Lung (tissue), 12 donors: ENCODE measurements around the gene ARHGAP1. TPM values are rescaled to one million over a fixed set of nuclear protein-coding genes. Genes with fewer than 3 reads are reported as not detected.

Experiments used
- ATAC-seq: fragments of 200-7000 bp; cut with Tn5 transposase; one replicate; pipeline ENCODE4 v1.9.1; 2020; ENCODE audit warnings: moderate number of reproducible peaks; ENCODE audit not compliant: insufficient read depth, low FRiP score
- DNase-seq, 3 donors: peaks; one replicate each; pipeline ENCODE4 v3.0.0-alpha.2; 2013 to 2017
- H3K27ac ChIP-seq, 2 donors: one replicate each; pipeline ENCODE4 v1.5.1; 2013; ENCODE audit warnings: mild to moderate bottlenecking in 2 of 2, moderate library complexity in 2 of 2, control low read depth in 1 of 2, inconsistent platforms in 1 of 2, low read depth in 1 of 2, low read length in 1 of 2
- H3K27me3 ChIP-seq, 3 donors: one replicate each; pipeline ENCODE4 v1.5.1; 2013; ENCODE audit warnings: low read length in 2 of 3; ENCODE audit not compliant: control insufficient read depth in 3 of 3, insufficient read depth in 3 of 3
- H3K36me3 ChIP-seq, 4 donors: one replicate each; pipeline ENCODE4 v1.5.1; 2013; ENCODE audit warnings: low read length in 4 of 4, mild to moderate bottlenecking in 1 of 4, moderate library complexity in 1 of 4; ENCODE audit not compliant: control insufficient read depth in 4 of 4, insufficient read depth in 4 of 4
- H3K4me1 ChIP-seq, 5 donors: one replicate each; pipeline ENCODE4 v1.5.1; 2013; ENCODE audit warnings: low read length in 5 of 5, mild to moderate bottlenecking in 2 of 5, moderate library complexity in 1 of 5; ENCODE audit not compliant: control insufficient read depth in 5 of 5, insufficient read depth in 5 of 5
- H3K4me3 ChIP-seq: one replicate; pipeline ENCODE4 v1.5.1; 2013; ENCODE audit warnings: mild to moderate bottlenecking, control low read depth, moderate library complexity
- H3K9ac ChIP-seq, 2 donors: one replicate each; pipeline ENCODE4 v1.5.1; 2013; ENCODE audit warnings: low read length in 2 of 2, control low read depth in 1 of 2; ENCODE audit not compliant: insufficient read depth in 1 of 2
- H3K9me3 ChIP-seq, 4 donors: one replicate each; pipeline ENCODE4 v1.5.1; 2013; ENCODE audit warnings: low read length in 3 of 4, mild to moderate bottlenecking in 1 of 4, moderate library complexity in 1 of 4; ENCODE audit not compliant: control insufficient read depth in 4 of 4, insufficient read depth in 3 of 4
- WGBS, 2 donors: extraction: QIAGEN DNeasy Blood & Tissue Kit; methylation state at CpG; one replicate each; pipeline ENCODE4 v1.1.7; 2013; 5-methylcytosine and 5-hydroxymethylcytosine counted together
- polyA plus RNA-seq, 2 donors: library from polyadenylated mRNA; stranded (reverse); fragments of 200-250 nt; gene quantifications; one replicate each; pipeline ENCODE4 v1.2.1, GENCODE V29; 2013
- total RNA-seq, 2 donors: library from RNA; depleted of rRNA in 1 of 2; stranded (reverse); fragments of >200 nt in 1 of 2; gene quantifications; one replicate each; pipeline ENCODE4 v1.2.1, GENCODE V29; 2014 to 2021
- TF ChIP-seq, protein P1 (sequence below): IDR thresholded peaks from 2 replicates; pipeline ENCODE4 v1.5.1; 2012; ENCODE audit warnings: mild to moderate bottlenecking; ENCODE audit errors: control extremely low read depth, extremely low read depth
- donor health status: control.
- donor health status: control.
- donor health status: Bipolar disorder and iron deficiency.
- donor health status: healthy.
- donor health status: DM: yes; HTN: yes; CAD: no.

Gene ARHGAP1
- total and polyA plus RNA-seq, 4 donors = 23.3 to 87.9 (median 36.6) TPM

DNA sequence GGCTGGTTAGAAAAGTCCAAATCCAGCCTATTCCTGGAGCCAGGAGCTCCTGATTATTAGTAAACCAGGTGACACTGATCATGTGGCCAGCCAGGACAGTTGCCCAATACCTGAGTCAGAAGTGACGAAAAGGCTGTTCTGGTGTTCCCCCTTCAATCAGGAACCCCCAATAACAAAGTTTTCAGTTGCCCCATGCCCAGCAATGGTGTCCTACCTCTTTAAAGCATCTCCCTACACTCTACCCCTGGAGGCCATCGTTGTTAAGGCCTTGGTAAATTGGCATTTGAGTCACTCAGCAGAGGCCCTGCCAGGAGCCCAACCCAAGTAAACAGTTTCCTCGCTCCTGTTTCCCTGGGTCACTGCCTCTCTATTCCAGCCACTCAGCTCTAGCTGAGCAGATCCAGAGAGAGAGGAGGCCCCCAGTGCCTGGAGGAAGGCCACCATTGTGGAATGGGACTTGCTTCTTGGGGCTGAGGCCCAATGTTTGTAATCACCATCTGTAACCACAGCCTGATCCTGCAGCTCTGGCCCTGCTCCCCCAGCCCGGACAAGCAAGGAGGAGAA is 25.0 kb downstream of the ARHGAP1 start:
- peak; percentile 28 for ATAC-seq
- WGBS, 2 donors = 36 to 39% methylated on average over 4 of the region's 4 CpGs
- H3K4me3 ChIP-seq = no peak overlapping the region
- no peaks in the 10 kb centered on the region for H3K27me3 ChIP-seq
- peak overlapping the region; percentile 74 to 90 for H3K27ac ChIP-seq
- TF ChIP-seq, protein P1, sequence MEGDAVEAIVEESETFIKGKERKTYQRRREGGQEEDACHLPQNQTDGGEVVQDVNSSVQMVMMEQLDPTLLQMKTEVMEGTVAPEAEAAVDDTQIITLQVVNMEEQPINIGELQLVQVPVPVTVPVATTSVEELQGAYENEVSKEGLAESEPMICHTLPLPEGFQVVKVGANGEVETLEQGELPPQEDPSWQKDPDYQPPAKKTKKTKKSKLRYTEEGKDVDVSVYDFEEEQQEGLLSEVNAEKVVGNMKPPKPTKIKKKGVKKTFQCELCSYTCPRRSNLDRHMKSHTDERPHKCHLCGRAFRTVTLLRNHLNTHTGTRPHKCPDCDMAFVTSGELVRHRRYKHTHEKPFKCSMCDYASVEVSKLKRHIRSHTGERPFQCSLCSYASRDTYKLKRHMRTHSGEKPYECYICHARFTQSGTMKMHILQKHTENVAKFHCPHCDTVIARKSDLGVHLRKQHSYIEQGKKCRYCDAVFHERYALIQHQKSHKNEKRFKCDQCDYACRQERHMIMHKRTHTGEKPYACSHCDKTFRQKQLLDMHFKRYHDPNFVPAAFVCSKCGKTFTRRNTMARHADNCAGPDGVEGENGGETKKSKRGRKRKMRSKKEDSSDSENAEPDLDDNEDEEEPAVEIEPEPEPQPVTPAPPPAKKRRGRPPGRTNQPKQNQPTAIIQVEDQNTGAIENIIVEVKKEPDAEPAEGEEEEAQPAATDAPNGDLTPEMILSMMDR = no peak
- H3K36me3 ChIP-seq = peaks cover 18 to 61% (median 27%) of the 10 kb centered on the region in 4 donors
- peak in 2 of 3 donors; percentile 30 to 34 for DNase-seq
- peak overlapping the region in 1 of 2 donors; percentile 7 for H3K9ac ChIP-seq
- peaks cover 2 to 16% (median 11%) of the 10 kb centered on the region in 5 donors for H3K4me1 ChIP-seq
- H3K9me3 ChIP-seq = no peaks in the 10 kb centered on the region

DNA sequence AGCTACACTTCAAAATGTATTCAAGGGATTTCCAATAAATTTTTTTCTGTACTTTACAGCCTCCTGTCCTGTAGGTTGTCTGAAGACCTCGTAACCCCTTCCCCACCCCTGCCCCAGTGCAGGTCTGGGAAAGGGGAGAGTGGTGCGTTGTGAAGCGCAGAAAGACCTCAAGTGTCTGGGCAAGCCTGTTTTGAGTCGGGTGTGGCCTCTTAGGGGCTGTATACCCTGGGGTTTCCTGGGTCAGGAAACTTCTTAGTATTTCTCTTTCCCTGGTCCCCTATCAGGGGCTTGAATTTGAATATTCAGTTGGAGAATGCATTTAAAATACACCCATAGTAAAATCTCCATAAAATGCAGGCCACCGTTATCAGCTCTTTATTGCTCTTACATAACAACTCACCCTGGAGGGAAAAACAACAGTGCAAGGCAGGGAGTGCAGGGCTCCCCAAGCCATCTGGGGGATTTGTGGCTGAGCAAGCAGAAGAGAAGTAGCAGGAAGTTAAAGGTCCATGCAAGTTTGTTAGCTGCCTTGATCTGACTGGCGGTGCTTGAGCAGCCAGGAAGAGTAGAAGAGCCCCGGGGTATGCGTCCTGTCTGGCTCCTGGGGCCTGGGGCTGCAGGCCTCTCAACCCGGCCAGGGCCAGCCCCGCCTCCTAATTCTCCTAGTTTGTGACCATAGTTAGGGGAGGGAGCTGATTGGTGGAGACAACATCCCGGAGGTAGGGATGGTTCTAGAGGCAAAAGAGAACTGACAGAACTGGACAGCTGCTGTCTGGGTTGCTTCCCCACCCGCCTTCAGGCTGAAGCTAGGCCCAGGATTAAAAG is 25.7 kb downstream of the ARHGAP1 start:
- TF ChIP-seq, protein P1 = no peak
- ATAC-seq (peak; percentile 10), DNase-seq (peak in 2 of 3 donors; percentile 30 to 58)
- Histone ChIP-seq H3K27me3 (no peaks in the 10 kb centered on the region), H3K4me1 (peaks cover 2 to 16% (median 11%) of the 10 kb centered on the region in 5 donors), H3K9ac (peak overlapping the region in 1 of 2 donors; percentile 7), H3K9me3 (no peaks in the 10 kb centered on the region), H3K27ac (peak overlapping the region; percentile 74 to 90), H3K4me3 (no peak overlapping the region), H3K36me3 (peaks cover 20 to 58% (median 26%) of the 10 kb centered on the region in 4 donors)
- WGBS, 2 donors = 36 to 38% methylated on average over 12 of the region's 12 CpGs

DNA sequence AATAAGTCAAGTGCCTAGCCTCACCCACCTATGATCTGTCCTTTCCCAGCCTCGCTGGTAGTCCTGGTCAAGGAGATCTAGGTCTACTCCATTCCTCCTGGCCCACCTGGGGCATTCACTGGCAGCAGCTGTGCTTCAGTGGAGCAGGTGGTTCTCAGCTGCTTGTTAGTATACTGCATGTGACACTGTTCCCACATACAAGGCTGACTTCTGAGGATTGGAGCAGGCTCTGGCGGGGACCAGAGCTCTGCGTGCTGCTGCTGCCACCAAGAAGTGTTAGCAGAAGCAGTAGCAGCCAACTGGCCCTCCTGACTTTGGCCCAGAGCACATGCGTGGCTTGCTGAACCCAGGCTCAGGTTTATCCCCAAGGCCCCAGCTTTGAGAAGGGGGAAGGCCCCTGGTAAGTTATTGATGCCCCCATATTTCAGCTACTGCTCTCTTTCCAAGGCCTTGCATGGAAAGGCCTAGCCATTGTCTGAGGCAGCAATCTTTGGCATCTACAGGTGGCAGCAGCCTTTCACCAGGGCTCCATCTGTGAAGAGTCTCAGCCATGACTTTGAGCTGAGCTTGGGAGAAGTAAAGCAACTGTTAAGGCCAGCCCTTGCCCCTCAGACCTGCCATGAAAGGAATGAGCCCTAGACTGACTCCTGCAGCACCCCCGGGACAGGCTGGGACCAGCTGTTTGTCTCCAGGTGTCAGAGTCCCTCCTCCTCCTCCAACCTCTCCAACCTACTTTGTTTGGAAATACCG is 26.5 kb downstream of the ARHGAP1 start:
- H3K27me3 ChIP-seq = no peaks in the 10 kb centered on the region
- H3K27ac ChIP-seq = peak overlapping the region in 1 of 2 donors; percentile 90
- no peaks in the 10 kb centered on the region for H3K9me3 ChIP-seq
- peaks cover 24 to 55% (median 28%) of the 10 kb centered on the region in 4 donors for H3K36me3 ChIP-seq
- TF ChIP-seq, protein P1 = no peak
- H3K4me3 ChIP-seq = no peak overlapping the region
- 79 to 83% methylated on average over 6 of the region's 6 CpGs for WGBS, 2 donors
- DNase-seq (no peak), ATAC-seq (no peak)
- H3K9ac ChIP-seq = no peak overlapping the region
- peaks cover 2 to 16% (median 11%) of the 10 kb centered on the region in 5 donors for H3K4me1 ChIP-seq
